PFSK-1 (cell line): Measurements from ENCODE around the gene CACNB2.

Source experiments
- POLR2AphosphoS5 ChIP-seq: IDR thresholded peaks from 2 replicates; pipeline ENCODE4 v1.6.1; 2012; ENCODE audit warnings: low read depth, mild to moderate bottlenecking, control low read depth, low read length, moderate library complexity
- SIN3A ChIP-seq: IDR thresholded peaks from 2 replicates; pipeline ENCODE4 v1.6.1; 2012; ENCODE audit warnings: mild to moderate bottlenecking, low read length, moderate library complexity, borderline replicate concordance; ENCODE audit not compliant: insufficient read depth
- TF ChIP-seq, protein P1 (sequence below), 2 experiments: IDR thresholded peaks; 2 replicates each; pipeline versions ENCODE4 v1.6.1 to v1.8.0; 2011 to 2012; ENCODE audit warnings: low read depth in 2 of 2, low read length in 2 of 2, control low read depth in 1 of 2, inconsistent platforms in 1 of 2, mild to moderate bottlenecking in 1 of 2, moderate library complexity in 1 of 2; ENCODE audit not compliant: insufficient read depth in 1 of 2

DNA sequence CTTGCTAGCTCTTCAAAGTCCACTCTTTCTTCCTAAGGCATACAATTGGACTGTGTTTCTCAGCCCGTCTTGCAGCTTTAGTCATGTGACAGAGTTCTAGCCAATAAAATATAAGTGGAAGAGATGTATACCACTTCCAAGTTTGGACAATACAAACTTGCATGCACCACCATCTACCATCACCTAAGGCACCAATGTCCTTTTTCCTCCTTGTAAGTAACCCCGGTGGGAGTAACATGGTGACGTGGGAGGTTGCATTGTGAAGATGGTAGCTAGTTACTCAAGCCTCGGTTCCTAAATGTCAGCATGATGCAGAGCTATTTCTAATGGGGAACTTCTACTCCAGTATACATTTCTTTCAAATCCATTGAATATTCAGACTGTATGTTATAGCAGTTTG is 5.3 kb upstream of the CACNB2 start:
- TF ChIP-seq SIN3A: no peak
- TF ChIP-seq, protein P1, sequence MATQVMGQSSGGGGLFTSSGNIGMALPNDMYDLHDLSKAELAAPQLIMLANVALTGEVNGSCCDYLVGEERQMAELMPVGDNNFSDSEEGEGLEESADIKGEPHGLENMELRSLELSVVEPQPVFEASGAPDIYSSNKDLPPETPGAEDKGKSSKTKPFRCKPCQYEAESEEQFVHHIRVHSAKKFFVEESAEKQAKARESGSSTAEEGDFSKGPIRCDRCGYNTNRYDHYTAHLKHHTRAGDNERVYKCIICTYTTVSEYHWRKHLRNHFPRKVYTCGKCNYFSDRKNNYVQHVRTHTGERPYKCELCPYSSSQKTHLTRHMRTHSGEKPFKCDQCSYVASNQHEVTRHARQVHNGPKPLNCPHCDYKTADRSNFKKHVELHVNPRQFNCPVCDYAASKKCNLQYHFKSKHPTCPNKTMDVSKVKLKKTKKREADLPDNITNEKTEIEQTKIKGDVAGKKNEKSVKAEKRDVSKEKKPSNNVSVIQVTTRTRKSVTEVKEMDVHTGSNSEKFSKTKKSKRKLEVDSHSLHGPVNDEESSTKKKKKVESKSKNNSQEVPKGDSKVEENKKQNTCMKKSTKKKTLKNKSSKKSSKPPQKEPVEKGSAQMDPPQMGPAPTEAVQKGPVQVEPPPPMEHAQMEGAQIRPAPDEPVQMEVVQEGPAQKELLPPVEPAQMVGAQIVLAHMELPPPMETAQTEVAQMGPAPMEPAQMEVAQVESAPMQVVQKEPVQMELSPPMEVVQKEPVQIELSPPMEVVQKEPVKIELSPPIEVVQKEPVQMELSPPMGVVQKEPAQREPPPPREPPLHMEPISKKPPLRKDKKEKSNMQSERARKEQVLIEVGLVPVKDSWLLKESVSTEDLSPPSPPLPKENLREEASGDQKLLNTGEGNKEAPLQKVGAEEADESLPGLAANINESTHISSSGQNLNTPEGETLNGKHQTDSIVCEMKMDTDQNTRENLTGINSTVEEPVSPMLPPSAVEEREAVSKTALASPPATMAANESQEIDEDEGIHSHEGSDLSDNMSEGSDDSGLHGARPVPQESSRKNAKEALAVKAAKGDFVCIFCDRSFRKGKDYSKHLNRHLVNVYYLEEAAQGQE (IDR thresholded peaks at IDR 0.05; ENCODE audit: insufficient read depth in 1 of 2, low read depth in 2 of 2, low read length in 2 of 2): no peak
- no peak for TF ChIP-seq POLR2AphosphoS5
